Measurements from ENCODE around the gene CLSTN2.

- TF ChIP-seq, protein P1, sequence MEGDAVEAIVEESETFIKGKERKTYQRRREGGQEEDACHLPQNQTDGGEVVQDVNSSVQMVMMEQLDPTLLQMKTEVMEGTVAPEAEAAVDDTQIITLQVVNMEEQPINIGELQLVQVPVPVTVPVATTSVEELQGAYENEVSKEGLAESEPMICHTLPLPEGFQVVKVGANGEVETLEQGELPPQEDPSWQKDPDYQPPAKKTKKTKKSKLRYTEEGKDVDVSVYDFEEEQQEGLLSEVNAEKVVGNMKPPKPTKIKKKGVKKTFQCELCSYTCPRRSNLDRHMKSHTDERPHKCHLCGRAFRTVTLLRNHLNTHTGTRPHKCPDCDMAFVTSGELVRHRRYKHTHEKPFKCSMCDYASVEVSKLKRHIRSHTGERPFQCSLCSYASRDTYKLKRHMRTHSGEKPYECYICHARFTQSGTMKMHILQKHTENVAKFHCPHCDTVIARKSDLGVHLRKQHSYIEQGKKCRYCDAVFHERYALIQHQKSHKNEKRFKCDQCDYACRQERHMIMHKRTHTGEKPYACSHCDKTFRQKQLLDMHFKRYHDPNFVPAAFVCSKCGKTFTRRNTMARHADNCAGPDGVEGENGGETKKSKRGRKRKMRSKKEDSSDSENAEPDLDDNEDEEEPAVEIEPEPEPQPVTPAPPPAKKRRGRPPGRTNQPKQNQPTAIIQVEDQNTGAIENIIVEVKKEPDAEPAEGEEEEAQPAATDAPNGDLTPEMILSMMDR (IDR thresholded peaks at IDR 0.05; ENCODE audit: poor library complexity), result no peak
- TF ChIP-seq EZH2phosphoT487 (IDR thresholded peaks at IDR 0.05; ENCODE audit: low read depth, severe bottlenecking, unreplicated experiment), result no peak
Measured at GRCh38 chr3:140610544-140610943, 675.6 kb downstream of the CLSTN2 start.

All from hepatocyte (in vitro differentiated cells).